ENCODE results near the gene DHRS7C.
"Not testable (repeated sequence)": the region's sequence is repeated elsewhere in the genome, so short reads cannot be mapped to it uniquely, and the experiment has no call there.

Gene DHRS7C

DNA sequence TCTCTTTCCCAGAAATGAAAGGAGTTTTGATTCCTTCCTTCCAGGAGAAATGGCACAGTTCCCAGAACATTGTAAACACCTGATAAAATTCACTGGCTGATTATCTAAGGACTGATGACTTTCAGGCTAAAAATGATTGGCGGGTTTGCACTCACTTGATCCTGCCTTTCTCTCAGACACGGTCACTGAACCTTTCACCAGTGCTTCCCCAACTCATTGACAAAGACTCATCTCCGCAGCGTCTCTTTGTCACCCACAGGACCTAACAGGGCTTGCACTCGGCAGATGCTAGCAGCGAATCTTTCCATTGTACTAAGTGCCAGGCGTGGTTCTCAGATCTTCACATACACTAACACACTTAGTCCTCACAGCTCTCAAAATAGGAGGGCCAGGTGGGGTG is 7.3 kb upstream of the DHRS7C start:
- DNase-seq (ENCODE audit: low read depth): peak; percentile 45
- no peak overlapping the region for H3K4me3 ChIP-seq (ENCODE audit: low read depth, low read length)
- TF ChIP-seq, protein P1, sequence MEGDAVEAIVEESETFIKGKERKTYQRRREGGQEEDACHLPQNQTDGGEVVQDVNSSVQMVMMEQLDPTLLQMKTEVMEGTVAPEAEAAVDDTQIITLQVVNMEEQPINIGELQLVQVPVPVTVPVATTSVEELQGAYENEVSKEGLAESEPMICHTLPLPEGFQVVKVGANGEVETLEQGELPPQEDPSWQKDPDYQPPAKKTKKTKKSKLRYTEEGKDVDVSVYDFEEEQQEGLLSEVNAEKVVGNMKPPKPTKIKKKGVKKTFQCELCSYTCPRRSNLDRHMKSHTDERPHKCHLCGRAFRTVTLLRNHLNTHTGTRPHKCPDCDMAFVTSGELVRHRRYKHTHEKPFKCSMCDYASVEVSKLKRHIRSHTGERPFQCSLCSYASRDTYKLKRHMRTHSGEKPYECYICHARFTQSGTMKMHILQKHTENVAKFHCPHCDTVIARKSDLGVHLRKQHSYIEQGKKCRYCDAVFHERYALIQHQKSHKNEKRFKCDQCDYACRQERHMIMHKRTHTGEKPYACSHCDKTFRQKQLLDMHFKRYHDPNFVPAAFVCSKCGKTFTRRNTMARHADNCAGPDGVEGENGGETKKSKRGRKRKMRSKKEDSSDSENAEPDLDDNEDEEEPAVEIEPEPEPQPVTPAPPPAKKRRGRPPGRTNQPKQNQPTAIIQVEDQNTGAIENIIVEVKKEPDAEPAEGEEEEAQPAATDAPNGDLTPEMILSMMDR (IDR thresholded peaks at IDR 0.05; ENCODE audit: control insufficient read depth, extremely low read depth, insufficient read depth): no peak

DNA sequence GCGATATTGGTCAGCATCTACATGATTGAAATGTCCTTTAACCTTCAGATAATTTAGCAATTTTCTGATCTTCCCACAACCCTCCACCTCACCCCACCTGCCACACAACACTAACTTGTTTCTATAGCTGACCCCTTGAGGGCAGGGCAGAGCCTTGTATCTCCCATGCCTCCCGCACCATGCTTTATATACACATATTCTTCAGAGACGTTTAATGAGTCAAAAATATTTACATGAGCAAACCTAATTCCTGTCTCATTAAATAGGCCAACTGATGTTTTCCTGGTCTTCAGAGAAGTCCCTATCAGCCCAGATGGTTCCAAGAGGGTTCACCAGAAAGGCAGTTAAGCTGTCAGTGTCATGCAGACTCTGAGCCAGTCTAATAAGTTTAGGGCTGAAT is 6.6 kb upstream of the DHRS7C start:
- no peak overlapping the region for H3K4me3 ChIP-seq (ENCODE audit: low read depth, low read length)
- TF ChIP-seq, protein P1 (IDR thresholded peaks at IDR 0.05; ENCODE audit: control insufficient read depth, extremely low read depth, insufficient read depth): no peak
- no peak for DNase-seq (ENCODE audit: low read depth)

DNA sequence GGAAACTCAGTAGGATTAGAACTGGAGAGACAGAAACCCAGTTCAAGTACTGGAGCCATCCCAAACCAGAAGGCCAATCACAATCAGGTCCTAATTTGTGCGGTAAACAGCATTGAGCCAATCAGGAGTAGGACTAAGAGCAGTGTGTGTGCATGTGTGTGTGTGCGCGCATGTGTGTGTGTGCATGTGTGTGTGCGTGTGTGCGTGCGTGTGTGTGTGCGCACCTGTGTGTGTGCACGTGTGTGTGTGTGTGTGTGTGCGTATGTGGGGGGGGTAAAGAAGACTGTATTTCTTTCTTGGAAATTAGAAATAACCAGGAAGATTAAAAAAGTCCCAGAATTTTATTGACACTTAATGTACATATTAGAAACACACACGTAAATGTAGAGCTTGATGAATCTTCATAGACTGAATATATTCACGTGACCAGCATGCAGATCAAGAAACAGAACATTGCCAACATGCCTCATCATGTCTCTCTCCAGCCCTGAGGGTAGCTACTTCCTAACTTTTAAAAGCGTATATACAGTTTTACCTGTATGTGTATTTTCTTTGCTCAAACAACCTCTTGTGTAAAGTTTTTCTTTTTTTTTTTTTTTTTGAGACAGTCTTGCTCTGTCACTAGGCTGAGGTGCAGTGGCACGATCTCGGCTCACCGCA is 919 bp upstream of the DHRS7C start:
- H3K4me3 ChIP-seq (ENCODE audit: low read depth, low read length): no peak overlapping the region
- TF ChIP-seq, protein P1 (IDR thresholded peaks at IDR 0.05; ENCODE audit: control insufficient read depth, extremely low read depth, insufficient read depth): no peak
- DNase-seq (ENCODE audit: low read depth): no peak

DNA sequence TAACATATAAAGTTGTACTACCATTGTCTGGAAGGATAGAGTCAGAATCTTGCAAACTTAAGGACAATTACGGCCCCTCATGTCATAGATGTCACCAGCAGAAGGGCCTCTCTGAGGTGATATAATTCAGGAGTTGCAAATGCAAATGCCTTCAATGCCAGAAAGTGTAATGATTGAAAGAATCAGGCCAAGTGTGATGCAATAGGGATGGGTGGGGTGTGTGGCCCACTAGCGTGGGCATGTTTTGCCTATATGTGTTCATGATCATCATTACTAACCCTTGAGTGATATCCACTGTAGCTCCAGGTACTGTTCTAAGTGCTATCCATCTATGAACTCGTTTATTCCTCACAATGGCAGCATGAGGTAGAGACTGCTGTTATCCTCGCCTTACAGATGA is 1.1 kb downstream of the DHRS7C start:
- TF ChIP-seq, protein P1 (IDR thresholded peaks at IDR 0.05; ENCODE audit: control insufficient read depth, extremely low read depth, insufficient read depth): no peak
- H3K4me3 ChIP-seq (ENCODE audit: low read depth, low read length): no peak overlapping the region

DNA sequence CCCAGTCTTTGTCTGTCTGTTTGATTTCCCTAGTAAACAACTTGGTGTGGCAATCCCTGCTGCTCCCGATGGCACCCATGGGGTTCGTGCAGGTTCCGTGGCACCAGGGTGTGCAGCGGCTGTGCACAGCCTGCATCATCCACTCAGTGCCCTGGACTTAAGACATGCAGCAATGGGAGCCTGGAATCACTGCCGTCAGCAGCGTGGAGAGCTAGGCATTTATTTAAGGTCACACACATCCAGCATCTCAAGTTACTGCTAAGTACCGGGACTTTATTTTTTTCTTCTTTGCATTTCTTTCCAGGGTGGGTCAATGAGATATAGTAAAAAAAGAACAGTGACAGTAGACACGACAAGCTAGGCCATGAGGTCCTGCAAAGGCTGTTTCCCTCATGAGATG is 2.8 kb downstream of the DHRS7C start:
- TF ChIP-seq, protein P1 (IDR thresholded peaks at IDR 0.05; ENCODE audit: control insufficient read depth, extremely low read depth, insufficient read depth): no peak
- H3K4me3 ChIP-seq (ENCODE audit: low read depth, low read length): no peak overlapping the region
- DNase-seq (ENCODE audit: low read depth): no peak

More for the DNA sequence above, 1.1 kb downstream of the DHRS7C start:
- DNase-seq (ENCODE audit: low read depth): no peak

DNA sequence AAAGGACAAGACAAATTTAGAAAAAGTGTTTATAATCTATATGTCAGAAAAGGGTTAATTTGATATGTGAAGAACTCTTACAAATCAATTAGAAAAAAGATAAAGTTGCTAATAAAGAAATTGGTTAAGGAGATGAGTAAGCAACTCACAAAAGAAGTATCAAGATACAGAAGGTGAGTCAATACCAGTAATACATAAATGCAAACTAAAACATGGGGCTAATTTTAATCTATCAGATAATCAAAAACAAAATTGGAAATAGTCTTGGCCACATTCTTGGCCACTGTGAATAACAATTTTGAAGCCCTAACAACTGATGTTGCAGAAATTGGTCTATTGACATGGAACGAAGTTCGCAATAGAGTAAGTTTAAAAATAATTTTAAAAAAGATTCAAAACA is 6.8 kb downstream of the DHRS7C start:
- no peak for DNase-seq (ENCODE audit: low read depth)
- H3K4me3 ChIP-seq (ENCODE audit: low read depth, low read length): no peak overlapping the region
- TF ChIP-seq, protein P1 (IDR thresholded peaks at IDR 0.05; ENCODE audit: control insufficient read depth, extremely low read depth, insufficient read depth): no peak

DNA sequence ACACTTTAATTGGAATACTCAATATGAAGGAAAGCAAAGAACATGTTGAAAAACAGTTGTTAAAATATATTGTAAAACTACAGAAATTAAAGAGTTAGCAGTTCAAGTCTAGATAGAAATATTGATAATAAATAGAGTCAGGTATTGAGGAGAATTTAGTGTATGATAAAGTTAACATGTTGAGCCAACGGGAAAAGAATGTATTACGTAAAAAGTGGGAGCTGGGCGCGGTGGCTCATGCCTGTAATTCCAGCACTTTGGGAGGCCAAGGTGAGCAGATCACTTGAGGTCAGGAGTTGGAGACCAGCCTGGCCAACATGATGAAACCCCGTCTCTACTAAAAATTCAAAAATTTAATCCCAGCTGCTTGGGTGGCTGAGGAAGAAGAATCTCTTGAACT is 7.9 kb downstream of the DHRS7C start:
- DNase-seq (ENCODE audit: low read depth); H3K4me3 ChIP-seq (ENCODE audit: low read depth, low read length): not testable (repeated sequence)

All from LNCaP clone FGC (cell line).